ENCODE data around the gene DUXB.

DNA sequence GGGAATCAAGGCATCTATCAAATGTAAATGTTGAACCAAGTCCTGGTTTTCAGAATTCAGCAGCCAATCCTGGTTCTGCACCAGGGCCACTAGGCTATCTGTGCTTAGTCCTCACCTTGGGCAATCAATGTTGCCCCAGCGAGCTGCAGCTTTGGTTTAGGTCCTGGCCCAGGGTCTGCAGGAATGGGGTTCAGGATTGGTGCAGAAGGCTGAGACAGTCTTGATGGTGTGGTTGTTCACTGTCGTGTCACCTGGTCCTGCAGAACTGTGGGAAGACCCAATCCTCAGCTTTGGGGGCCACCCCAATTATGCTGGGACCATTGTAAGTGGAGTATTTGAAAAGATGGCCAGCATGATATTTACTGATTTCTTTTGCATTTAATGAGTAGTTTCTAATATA, 43.1 kb downstream of the DUXB start:
- TF ChIP-seq OSR1 (CRISPR knock-in tag; IDR thresholded peaks at IDR 0.05) (no peak), CSDC2 (CRISPR knock-in tag; IDR thresholded peaks at IDR 0.05) (no peak), BACH2 (CRISPR knock-in tag; IDR thresholded peaks at IDR 0.05; ENCODE audit: borderline replicate concordance) (no peak), TOX (CRISPR knock-in tag; IDR thresholded peaks at IDR 0.05; ENCODE audit: borderline replicate concordance) (no peak), ARNTL (CRISPR knock-in tag; IDR thresholded peaks at IDR 0.05; ENCODE audit: borderline replicate concordance, low read depth) (no peak), ESRRG (CRISPR knock-in tag; IDR thresholded peaks at IDR 0.05) (no peak), ZC3H10 (CRISPR knock-in tag; IDR thresholded peaks at IDR 0.05) (no peak), ZNF70 (CRISPR knock-in tag; IDR thresholded peaks at IDR 0.05) (no peak), TSHZ2 (CRISPR knock-in tag; IDR thresholded peaks at IDR 0.05) (no peak), PPARA (CRISPR knock-in tag; IDR thresholded peaks at IDR 0.05; ENCODE audit: borderline replicate concordance) (no peak)
- TF ChIP-seq, protein P1, sequence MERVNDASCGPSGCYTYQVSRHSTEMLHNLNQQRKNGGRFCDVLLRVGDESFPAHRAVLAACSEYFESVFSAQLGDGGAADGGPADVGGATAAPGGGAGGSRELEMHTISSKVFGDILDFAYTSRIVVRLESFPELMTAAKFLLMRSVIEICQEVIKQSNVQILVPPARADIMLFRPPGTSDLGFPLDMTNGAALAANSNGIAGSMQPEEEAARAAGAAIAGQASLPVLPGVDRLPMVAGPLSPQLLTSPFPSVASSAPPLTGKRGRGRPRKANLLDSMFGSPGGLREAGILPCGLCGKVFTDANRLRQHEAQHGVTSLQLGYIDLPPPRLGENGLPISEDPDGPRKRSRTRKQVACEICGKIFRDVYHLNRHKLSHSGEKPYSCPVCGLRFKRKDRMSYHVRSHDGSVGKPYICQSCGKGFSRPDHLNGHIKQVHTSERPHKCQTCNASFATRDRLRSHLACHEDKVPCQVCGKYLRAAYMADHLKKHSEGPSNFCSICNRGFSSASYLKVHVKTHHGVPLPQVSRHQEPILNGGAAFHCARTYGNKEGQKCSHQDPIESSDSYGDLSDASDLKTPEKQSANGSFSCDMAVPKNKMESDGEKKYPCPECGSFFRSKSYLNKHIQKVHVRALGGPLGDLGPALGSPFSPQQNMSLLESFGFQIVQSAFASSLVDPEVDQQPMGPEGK (CRISPR knock-in tag; IDR thresholded peaks at IDR 0.05; ENCODE audit: borderline replicate concordance), result no peak
- TF ChIP-seq, protein P2, sequence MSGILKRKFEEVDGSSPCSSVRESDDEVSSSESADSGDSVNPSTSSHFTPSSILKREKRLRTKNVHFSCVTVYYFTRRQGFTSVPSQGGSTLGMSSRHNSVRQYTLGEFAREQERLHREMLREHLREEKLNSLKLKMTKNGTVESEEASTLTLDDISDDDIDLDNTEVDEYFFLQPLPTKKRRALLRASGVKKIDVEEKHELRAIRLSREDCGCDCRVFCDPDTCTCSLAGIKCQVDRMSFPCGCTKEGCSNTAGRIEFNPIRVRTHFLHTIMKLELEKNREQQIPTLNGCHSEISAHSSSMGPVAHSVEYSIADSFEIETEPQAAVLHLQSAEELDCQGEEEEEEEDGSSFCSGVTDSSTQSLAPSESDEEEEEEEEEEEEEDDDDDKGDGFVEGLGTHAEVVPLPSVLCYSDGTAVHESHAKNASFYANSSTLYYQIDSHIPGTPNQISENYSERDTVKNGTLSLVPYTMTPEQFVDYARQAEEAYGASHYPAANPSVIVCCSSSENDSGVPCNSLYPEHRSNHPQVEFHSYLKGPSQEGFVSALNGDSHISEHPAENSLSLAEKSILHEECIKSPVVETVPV (CRISPR knock-in tag; IDR thresholded peaks at IDR 0.05), result no peak

All from SK-N-SH treated with all-trans-retinoic acid at 6 μM for 48 hours (cell line).